Neutrophil (primary cell): Measurements from ENCODE around the gene MRPL54.
A peak's percentile ranks its signal among the peaks of the same experiment; 100 is the strongest.

Experiments used
- H3K27ac ChIP-seq: fragments of 200-600 bp; sonication (generic); 2 replicates; pipeline ENCODE4 v1.5.1; 2016; ENCODE audit warnings: mild to moderate bottlenecking, moderate library complexity
- H3K27me3 ChIP-seq: fragments of 200-600 bp; sonication (generic); 2 replicates; pipeline ENCODE4 v1.6.0; 2016; ENCODE audit warnings: mild to moderate bottlenecking
- H3K36me3 ChIP-seq: fragments of 200-600 bp; sonication (generic); 2 replicates; pipeline ENCODE4 v1.5.1; 2017
- H3K4me1 ChIP-seq, 2 experiments: fragments of 200-600 bp in 1 of 2; sonication (generic) in 1 of 2; 1 replicate in 1 of 2; 2 replicates in 1 of 2; pipeline versions ENCODE4 v1.5.1 to v1.6.1; 2013 to 2016; ENCODE audit warnings: low read depth in 1 of 2, low read length in 1 of 2, mild to moderate bottlenecking in 1 of 2, moderate library complexity in 1 of 2; ENCODE audit not compliant: control insufficient read depth in 1 of 2, insufficient read depth in 1 of 2
- H3K4me3 ChIP-seq, 2 experiments: fragments of 200-600 bp in 1 of 2; sonication (generic) in 1 of 2; 1 replicate in 1 of 2; 2 replicates in 1 of 2; pipeline ENCODE4 v1.5.1; 2013 to 2016; ENCODE audit warnings: low read depth in 1 of 2, low read length in 1 of 2, mild to moderate bottlenecking in 1 of 2, moderate library complexity in 1 of 2
- H3K9me3 ChIP-seq: fragments of 200-600 bp; sonication (generic); 2 replicates; pipeline ENCODE4 v1.5.1; 2016
- TF ChIP-seq, protein P1 (sequence below): fragments of 200-600 bp; sonication (generic); IDR thresholded peaks from 2 replicates; pipeline ENCODE4 v1.5.1; 2016; ENCODE audit warnings: antibody characterized with exemption

Gene MRPL54

DNA sequence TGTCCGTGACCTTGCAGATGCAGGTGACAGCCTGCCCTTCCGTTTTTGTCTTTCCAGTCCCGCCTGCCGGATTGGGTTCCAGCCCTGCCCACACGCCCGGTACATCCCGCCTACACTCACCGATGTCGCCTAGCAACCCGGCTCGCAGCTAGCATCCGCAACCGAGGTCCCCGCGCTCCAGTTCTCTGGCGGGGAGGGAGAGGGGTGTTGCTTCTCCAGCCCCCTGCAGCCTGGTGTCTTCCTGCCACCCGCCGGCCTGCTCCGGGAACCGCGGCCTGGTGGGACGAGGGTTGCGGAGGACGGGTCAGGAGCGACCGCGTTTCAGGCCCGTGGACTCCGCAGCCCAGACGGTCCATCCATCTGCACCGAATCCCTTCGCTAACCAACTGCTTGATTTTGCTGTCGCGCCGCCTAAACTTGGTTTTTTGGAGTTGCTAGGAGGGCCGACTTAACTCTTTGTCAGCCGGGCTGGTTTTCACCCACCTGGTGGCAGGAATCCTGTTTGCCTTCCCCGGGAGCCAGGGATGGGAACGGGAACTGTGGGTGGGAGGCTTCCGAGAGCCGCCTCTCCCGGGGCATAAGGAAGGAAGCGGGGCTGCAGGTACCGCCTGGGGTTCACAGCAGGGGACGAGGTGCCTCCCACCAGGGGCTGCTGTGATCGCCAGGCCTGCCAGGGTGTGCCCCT is 39.1 kb downstream of the MRPL54 start:
- peak overlapping the region; percentile 38 to 63 for H3K4me3 ChIP-seq
- TF ChIP-seq, protein P1, sequence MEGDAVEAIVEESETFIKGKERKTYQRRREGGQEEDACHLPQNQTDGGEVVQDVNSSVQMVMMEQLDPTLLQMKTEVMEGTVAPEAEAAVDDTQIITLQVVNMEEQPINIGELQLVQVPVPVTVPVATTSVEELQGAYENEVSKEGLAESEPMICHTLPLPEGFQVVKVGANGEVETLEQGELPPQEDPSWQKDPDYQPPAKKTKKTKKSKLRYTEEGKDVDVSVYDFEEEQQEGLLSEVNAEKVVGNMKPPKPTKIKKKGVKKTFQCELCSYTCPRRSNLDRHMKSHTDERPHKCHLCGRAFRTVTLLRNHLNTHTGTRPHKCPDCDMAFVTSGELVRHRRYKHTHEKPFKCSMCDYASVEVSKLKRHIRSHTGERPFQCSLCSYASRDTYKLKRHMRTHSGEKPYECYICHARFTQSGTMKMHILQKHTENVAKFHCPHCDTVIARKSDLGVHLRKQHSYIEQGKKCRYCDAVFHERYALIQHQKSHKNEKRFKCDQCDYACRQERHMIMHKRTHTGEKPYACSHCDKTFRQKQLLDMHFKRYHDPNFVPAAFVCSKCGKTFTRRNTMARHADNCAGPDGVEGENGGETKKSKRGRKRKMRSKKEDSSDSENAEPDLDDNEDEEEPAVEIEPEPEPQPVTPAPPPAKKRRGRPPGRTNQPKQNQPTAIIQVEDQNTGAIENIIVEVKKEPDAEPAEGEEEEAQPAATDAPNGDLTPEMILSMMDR, result no peak
- peak overlapping the region; percentile 63 for H3K27ac ChIP-seq
- H3K9me3 ChIP-seq, result no peaks in the 10 kb centered on the region
- H3K36me3 ChIP-seq, result no peaks in the 10 kb centered on the region
- H3K4me1 ChIP-seq, result peaks cover 16 to 21% of the 10 kb centered on the region in 2 experiments
- peaks cover 57% of the 10 kb centered on the region for H3K27me3 ChIP-seq

DNA sequence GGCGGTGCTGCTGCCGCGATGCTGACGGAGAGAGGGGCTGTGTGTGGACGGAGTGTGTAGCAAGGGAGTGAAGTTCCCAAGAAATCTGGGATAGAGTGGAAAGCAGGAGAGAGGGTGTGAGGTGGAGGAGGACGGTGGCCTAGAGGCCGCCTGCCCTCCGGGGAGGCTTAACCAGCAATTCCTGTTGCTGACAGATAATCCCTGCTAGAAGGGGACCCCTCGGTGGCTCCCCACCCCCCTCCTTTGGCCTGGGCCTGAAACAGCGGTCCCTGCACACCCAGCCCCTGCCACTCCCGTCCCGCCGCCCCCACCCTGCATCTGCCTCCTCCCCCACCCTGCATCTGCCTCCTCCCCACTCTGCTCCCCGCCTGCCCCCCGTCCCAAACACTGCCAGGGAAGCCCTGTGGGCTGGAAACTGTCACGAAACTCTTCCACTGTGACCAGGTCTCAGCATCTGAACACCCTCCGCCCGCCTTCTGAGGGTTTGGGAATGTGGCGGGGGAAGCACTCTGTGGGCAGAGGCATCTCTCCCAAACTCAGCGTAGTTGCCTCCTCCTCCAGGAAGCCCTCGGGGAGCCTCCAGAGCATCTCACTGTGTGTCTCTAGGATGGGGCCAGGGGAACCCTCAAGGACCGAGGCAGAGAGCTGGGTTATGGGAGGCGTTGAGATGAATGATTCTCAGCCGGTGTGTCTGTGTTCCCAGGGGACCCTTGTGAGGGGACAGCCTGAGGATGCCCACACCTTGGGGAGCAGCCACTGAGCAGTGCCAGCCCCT is 40.8 kb downstream of the MRPL54 start:
- H3K9me3 ChIP-seq, result no peaks in the 10 kb centered on the region
- H3K27ac ChIP-seq, result no peak overlapping the region
- no peaks in the 10 kb centered on the region for H3K36me3 ChIP-seq
- TF ChIP-seq, protein P1, result no peak
- peaks cover 16 to 21% of the 10 kb centered on the region in 2 experiments for H3K4me1 ChIP-seq
- peaks cover 54% of the 10 kb centered on the region for H3K27me3 ChIP-seq
- H3K4me3 ChIP-seq, result no peak overlapping the region

DNA sequence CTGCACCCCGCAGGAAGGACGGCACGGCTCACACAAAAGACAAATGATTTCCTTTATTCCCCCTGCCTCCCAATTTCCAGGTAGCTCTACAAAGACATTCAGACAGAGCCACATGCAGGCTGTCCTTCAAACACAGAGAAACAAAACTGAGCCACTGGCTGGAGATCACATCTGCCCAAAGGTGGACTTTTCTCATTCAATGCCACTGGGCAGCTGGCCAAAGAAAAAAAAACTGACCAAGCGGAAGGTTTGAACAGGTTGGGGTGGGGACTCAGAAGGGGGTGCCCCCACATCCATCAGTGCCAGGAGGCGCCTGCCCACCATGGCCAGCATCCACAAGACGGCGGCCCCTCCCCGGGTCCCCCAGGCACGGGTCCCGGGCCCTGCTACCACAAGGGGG is 41.5 kb downstream of the MRPL54 start:
- Histone ChIP-seq H3K27me3 (peaks cover 47% of the 10 kb centered on the region), H3K9me3 (no peaks in the 10 kb centered on the region)
- TF ChIP-seq, protein P1, result no peak

DNA sequence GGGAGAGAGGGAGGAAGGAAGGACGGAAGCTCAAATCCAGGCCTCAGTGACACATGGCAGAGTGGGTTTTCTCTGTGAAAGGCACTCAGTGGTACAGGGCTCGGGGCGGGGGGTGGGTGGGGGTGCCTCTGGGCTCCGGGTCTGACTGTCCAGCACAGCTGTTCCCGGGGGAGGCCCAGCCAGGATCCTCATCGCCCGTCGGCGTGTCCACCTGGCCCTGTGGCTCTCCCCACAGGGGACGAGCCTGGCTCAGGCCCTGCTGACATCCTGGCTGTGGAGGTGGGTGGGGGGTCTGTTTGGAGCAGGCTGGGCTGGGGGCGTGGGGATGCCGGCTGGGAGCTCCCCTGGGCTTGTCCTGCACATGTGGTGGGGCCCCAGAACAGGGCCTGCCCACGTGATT is 41.9 kb downstream of the MRPL54 start:
- H3K36me3 ChIP-seq, result no peaks in the 10 kb centered on the region
- peaks cover 43% of the 10 kb centered on the region for H3K27me3 ChIP-seq
- no peak overlapping the region for H3K4me3 ChIP-seq
- H3K4me1 ChIP-seq, result peaks cover 16 to 21% of the 10 kb centered on the region in 2 experiments
- no peaks in the 10 kb centered on the region for H3K9me3 ChIP-seq
- no peak overlapping the region for H3K27ac ChIP-seq
- TF ChIP-seq, protein P1, result no peak

More for the DNA sequence above, 41.5 kb downstream of the MRPL54 start:
- no peaks in the 10 kb centered on the region for H3K36me3 ChIP-seq
- H3K27ac ChIP-seq, result no peak overlapping the region
- no peak overlapping the region for H3K4me3 ChIP-seq
- peaks cover 16 to 21% of the 10 kb centered on the region in 2 experiments for H3K4me1 ChIP-seq

DNA sequence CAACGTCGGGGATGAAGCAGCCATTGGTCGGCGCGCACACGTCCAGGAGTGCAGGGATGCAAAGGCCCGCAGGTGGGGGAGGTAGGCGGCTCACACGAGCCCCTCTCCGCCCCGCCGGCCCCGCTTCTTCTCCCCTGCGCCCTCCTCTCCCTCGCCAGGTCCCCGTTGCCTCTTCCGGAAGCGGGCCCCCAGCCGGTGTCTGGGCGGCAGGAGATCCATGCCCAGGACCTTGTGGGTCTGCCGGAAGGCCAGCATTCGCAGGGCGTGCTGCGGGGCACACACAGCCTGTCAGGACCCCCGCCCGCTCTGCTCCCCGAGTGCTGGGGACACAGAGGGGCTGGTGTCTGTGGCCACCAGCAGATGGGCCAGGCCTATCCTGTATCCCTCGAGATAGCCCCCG is 43.4 kb downstream of the MRPL54 start:
- TF ChIP-seq, protein P1, result no peak
- H3K27me3 ChIP-seq, result peaks cover 29% of the 10 kb centered on the region
- peaks cover 23 to 25% of the 10 kb centered on the region in 2 experiments for H3K4me1 ChIP-seq
- H3K27ac ChIP-seq, result no peak overlapping the region
- H3K36me3 ChIP-seq, result no peaks in the 10 kb centered on the region
- no peaks in the 10 kb centered on the region for H3K9me3 ChIP-seq
- no peak overlapping the region for H3K4me3 ChIP-seq
